ENCODE measurements around the gene TRABD.
"Not testable (repeated sequence)": the region's sequence is repeated elsewhere in the genome, so short reads cannot be mapped to it uniquely, and the experiment has no call there.

The TRABD gene

GRCh38 chr22:50202130-50202666 is 16.5 kb downstream of the TRABD start:
- intact Hi-C loops (cut with DNase I; ENCODE audit: low total_unique reads): no loop called here
- no peak for DNase-seq
- Histone ChIP-seq H3K4me3 (peak overlapping the region; percentile 80 to 88), H3K9me3 (no peaks in the 10 kb centered on the region), H3K4me1 (peaks cover 0 to 22% (median 19%) of the 10 kb centered on the region in 4 donors), H3K27me3 (no peaks in the 10 kb centered on the region), H3K36me3 (peaks cover 0 to 38% (median 23%) of the 10 kb centered on the region in 3 donors), H3K27ac (no peak overlapping the region)
- TF ChIP-seq CTCF (IDR thresholded peaks at IDR 0.05): no peak

DNA sequence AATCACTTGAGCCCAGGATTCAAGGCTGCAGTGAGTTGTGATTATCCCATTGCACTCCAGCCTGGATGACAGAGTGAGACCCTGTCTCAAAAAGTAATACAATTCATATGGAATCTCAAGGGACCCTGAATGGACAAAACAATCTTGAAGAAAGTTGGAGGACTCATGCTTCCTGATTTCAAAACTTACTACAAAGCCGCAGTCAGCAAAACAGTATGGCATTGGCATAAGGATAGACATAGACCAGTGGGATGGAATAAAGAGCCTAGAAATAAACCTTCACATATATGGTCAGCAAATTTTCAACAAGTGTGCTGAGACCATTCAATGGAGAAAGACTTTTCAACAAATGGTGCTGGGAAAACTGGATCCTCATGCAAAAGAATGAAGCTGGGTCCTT is 17.6 kb downstream of the TRABD start:
- H3K27ac ChIP-seq: no peak overlapping the region
- H3K36me3 ChIP-seq: peaks cover 0 to 38% (median 22%) of the 10 kb centered on the region in 3 donors
- intact Hi-C loops (cut with DNase I; ENCODE audit: low total_unique reads): no loop called here
- no peak for TF ChIP-seq CTCF (IDR thresholded peaks at IDR 0.05)
- H3K27me3 ChIP-seq: no peaks in the 10 kb centered on the region
- DNase-seq: no peak
- H3K4me3 ChIP-seq: no peak overlapping the region
- no peaks in the 10 kb centered on the region for H3K9me3 ChIP-seq
- peaks cover 0 to 26% (median 19%) of the 10 kb centered on the region in 4 donors for H3K4me1 ChIP-seq

- peaks cover 0 to 41% (median 28%) of the 10 kb centered on the region in 3 donors for H3K36me3 ChIP-seq
- peaks cover 0 to 26% (median 20%) of the 10 kb centered on the region in 4 donors for H3K4me1 ChIP-seq
- no peaks in the 10 kb centered on the region for H3K9me3 ChIP-seq
- no peak overlapping the region for H3K4me3 ChIP-seq
- H3K27me3 ChIP-seq: no peaks in the 10 kb centered on the region
- DNase-seq: no peak
- intact Hi-C loops (cut with DNase I; ENCODE audit: low total_unique reads): no loop called here
- no peak for TF ChIP-seq CTCF (IDR thresholded peaks at IDR 0.05)
- H3K27ac ChIP-seq: no peak overlapping the region
These were observed 18.9 kb downstream of the TRABD start for GRCh38 chr22:50204571-50204970.

GRCh38 chr22:50204998-50205397 is 19.3 kb downstream of the TRABD start:
- Histone ChIP-seq H3K36me3 (peaks cover 0 to 42% (median 28%) of the 10 kb centered on the region in 3 donors), H3K4me1 (peaks cover 0 to 24% (median 18%) of the 10 kb centered on the region in 4 donors)
- intact Hi-C loops (cut with DNase I; ENCODE audit: low total_unique reads): loop anchor here (5.0 kb wide), 2 partner anchors 58 to 278 kb away; no protein-coding TSS in a partner anchor
- not testable (repeated sequence) for H3K4me3 ChIP-seq, H3K9me3 ChIP-seq, DNase-seq, H3K27ac ChIP-seq, H3K27me3 ChIP-seq

DNA sequence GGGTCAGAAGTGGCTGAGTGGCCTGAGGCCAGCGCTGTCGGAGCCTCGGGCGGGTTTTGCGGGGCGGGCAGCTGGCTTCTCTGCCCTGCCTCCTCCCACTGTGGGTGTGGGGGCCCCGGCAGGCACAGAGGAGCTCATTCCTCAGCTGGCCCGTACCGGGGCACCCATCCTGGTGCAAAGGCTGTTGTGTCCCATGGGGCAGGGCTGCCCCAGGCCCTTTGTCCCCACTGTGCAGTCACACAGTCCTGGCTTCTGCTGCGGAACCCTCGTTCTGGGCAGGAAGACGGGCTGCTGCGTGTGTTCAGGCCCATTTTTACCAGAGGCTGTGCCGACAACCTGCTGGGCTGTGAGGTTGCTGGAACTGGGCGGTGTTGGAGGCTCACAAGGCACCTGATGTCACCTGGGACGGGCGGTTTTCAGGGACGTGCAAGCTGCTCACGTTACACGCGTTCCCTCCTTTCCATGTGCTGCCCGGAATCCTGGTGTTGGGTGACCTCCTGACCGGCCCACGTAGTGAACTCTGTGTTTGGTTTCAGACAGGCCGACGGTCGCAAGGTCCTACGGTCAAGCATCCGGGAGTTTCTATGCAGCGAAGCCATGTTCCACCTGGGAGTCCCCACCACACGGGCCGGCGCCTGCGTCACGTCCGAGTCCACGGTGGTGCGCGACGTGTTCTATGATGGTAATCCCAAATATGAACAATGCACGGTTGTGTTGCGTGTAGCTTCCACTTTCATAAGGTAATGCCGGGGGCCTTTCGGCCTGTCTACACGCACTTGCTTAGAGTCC is 20.3 kb downstream of the TRABD start:
- H3K36me3 ChIP-seq: peaks cover 4 to 52% (median 38%) of the 10 kb centered on the region in 3 donors
- no peaks in the 10 kb centered on the region for H3K27me3 ChIP-seq
- peaks cover 0 to 22% (median 15%) of the 10 kb centered on the region in 4 donors for H3K4me1 ChIP-seq
- no peak for TF ChIP-seq CTCF (IDR thresholded peaks at IDR 0.05)
- no peak overlapping the region for H3K27ac ChIP-seq
- H3K9me3 ChIP-seq: no peaks in the 10 kb centered on the region
- no peak overlapping the region for H3K4me3 ChIP-seq
- intact Hi-C loops (cut with DNase I; ENCODE audit: low total_unique reads): loop anchor here (5.0 kb wide), 2 partner anchors 59 to 279 kb away; no protein-coding TSS in a partner anchor
- no peak for DNase-seq

- no peak for DNase-seq
- no peaks in the 10 kb centered on the region for H3K27me3 ChIP-seq
- H3K4me3 ChIP-seq: no peak overlapping the region
- H3K36me3 ChIP-seq: peaks cover 10 to 58% (median 41%) of the 10 kb centered on the region in 3 donors
- H3K27ac ChIP-seq: no peak overlapping the region
- H3K4me1 ChIP-seq: peaks cover 0 to 20% (median 13%) of the 10 kb centered on the region in 4 donors
- intact Hi-C loops (cut with DNase I; ENCODE audit: low total_unique reads): loop anchor here (5.0 kb wide), 2 partner anchors 59 to 279 kb away; no protein-coding TSS in a partner anchor
- H3K9me3 ChIP-seq: no peaks in the 10 kb centered on the region
- peak in 1 of 2 experiments; percentile 12 for TF ChIP-seq CTCF (IDR thresholded peaks at IDR 0.05)
These were observed 20.9 kb downstream of the TRABD start for GRCh38 chr22:50206599-50206998.
